NT2/D1 (cell line): Measurements from ENCODE around the gene CNOT9.
"Not testable (repeated sequence)": the region's sequence is repeated elsewhere in the genome, so short reads cannot be mapped to it uniquely, and the experiment has no call there.

Experiments
- DNase-seq: peaks from one replicate; pipeline ENCODE4 v3.0.0-alpha.2; 2011; ENCODE audit warnings: low read depth, low spot score
- H3K27me3 ChIP-seq: 2 replicates; pipeline ENCODE4 v1.6.0; 2011; ENCODE audit warnings: mild to moderate bottlenecking; ENCODE audit not compliant: insufficient read length, insufficient read depth
- H3K36me3 ChIP-seq: 2 replicates; pipeline ENCODE4 v1.6.1; 2011; ENCODE audit warnings: mild to moderate bottlenecking, low read length, mixed read lengths; ENCODE audit not compliant: insufficient read depth, insufficient read length
- H3K4me1 ChIP-seq: 2 replicates; pipeline ENCODE4 v1.5.1; 2011; ENCODE audit not compliant: insufficient read depth, insufficient read length
- H3K4me3 ChIP-seq: 2 replicates; pipeline ENCODE4 v1.5.1; 2011; ENCODE audit warnings: low read depth; ENCODE audit not compliant: insufficient read length
- H3K9ac ChIP-seq: 2 replicates; pipeline ENCODE4 v1.6.0; 2011; ENCODE audit warnings: low read depth; ENCODE audit not compliant: insufficient read length
- H3K9me3 ChIP-seq: 2 replicates; pipeline ENCODE4 v1.5.1; 2011; ENCODE audit warnings: mild to moderate bottlenecking, low read length; ENCODE audit not compliant: insufficient read depth
- SUZ12 ChIP-seq: IDR thresholded peaks from 2 replicates; pipeline ENCODE4 v1.6.1; 2011; ENCODE audit not compliant: insufficient read length, insufficient read depth; ENCODE audit errors: extremely low read depth
- YY1 ChIP-seq: IDR thresholded peaks from 2 replicates; pipeline ENCODE4 v1.6.1; 2011; ENCODE audit not compliant: insufficient read length, insufficient read depth
- ZNF274 ChIP-seq: IDR thresholded peaks from 2 replicates; pipeline ENCODE4 v1.6.1; 2011; ENCODE audit warnings: mild to moderate bottlenecking, low read depth, low read length

Gene CNOT9

GRCh38 chr2:218546012-218546411, 22.6 kb upstream of the CNOT9 start:
- TF ChIP-seq YY1 (no peak), SUZ12 (no peak), ZNF274 (no peak)
- H3K27me3 ChIP-seq: no peaks in the 10 kb centered on the region
- H3K9me3 ChIP-seq: no peaks in the 10 kb centered on the region
- no peak for DNase-seq
- no peak overlapping the region for H3K4me3 ChIP-seq
- no peak overlapping the region for H3K9ac ChIP-seq
- peaks cover 74% of the 10 kb centered on the region for H3K36me3 ChIP-seq
- no peaks in the 10 kb centered on the region for H3K4me1 ChIP-seq

- Histone ChIP-seq H3K27me3 (no peaks in the 10 kb centered on the region), H3K9me3 (no peaks in the 10 kb centered on the region), H3K4me1 (no peaks in the 10 kb centered on the region), H3K9ac (no peak overlapping the region), H3K4me3 (no peak overlapping the region), H3K36me3 (peaks cover 71% of the 10 kb centered on the region)
- TF ChIP-seq YY1 (no peak), ZNF274 (no peak), SUZ12 (no peak)
- DNase-seq: no peak
Observed at GRCh38 chr2:218547511-218547910, 21.1 kb upstream of the CNOT9 start.

GRCh38 chr2:218547978-218548377, 20.7 kb upstream of the CNOT9 start:
- H3K4me3 ChIP-seq: no peak overlapping the region
- no peaks in the 10 kb centered on the region for H3K4me1 ChIP-seq
- H3K9ac ChIP-seq: no peak overlapping the region
- no peaks in the 10 kb centered on the region for H3K9me3 ChIP-seq
- DNase-seq: no peak
- no peak for TF ChIP-seq ZNF274
- TF ChIP-seq YY1: no peak
- no peak for TF ChIP-seq SUZ12
- peaks cover 72% of the 10 kb centered on the region for H3K36me3 ChIP-seq
- no peaks in the 10 kb centered on the region for H3K27me3 ChIP-seq

- not testable (repeated sequence) for H3K27me3 ChIP-seq, H3K9me3 ChIP-seq, H3K4me3 ChIP-seq, DNase-seq, H3K9ac ChIP-seq, H3K4me1 ChIP-seq
- H3K36me3 ChIP-seq: peaks cover 64% of the 10 kb centered on the region
Observed at GRCh38 chr2:218554225-218554624, 14.4 kb upstream of the CNOT9 start.

GRCh38 chr2:218555527-218555926, 13.1 kb upstream of the CNOT9 start:
- DNase-seq: peak; percentile 58
- TF ChIP-seq YY1 (no peak), ZNF274 (no peak), SUZ12 (no peak)
- H3K36me3 ChIP-seq: peaks cover 72% of the 10 kb centered on the region
- no peaks in the 10 kb centered on the region for H3K9me3 ChIP-seq
- H3K4me3 ChIP-seq: no peak overlapping the region
- no peak overlapping the region for H3K9ac ChIP-seq
- no peaks in the 10 kb centered on the region for H3K27me3 ChIP-seq
- no peaks in the 10 kb centered on the region for H3K4me1 ChIP-seq

DNA sequence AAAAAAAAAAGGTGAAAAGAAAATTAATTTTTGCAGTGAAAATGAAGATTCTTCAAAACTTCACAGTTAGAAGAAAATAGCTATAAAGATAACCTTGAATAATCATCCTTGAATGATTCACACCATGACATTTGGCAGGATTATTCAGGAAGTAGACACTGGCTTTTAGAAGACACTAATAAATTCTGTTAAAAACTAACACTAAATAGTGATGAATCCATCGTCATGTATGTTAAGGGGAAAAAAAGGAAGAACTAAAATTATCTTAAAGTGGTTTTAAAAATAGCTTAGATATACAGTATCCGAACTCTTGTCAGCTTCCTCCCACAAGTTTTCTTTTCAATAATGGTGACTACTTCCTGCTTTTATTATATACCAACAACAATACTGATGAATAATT, 10.7 kb upstream of the CNOT9 start:
- no peaks in the 10 kb centered on the region for H3K27me3 ChIP-seq
- H3K4me3 ChIP-seq: no peak overlapping the region
- H3K9me3 ChIP-seq: no peaks in the 10 kb centered on the region
- TF ChIP-seq SUZ12: no peak
- TF ChIP-seq YY1: no peak
- no peak overlapping the region for H3K9ac ChIP-seq
- no peak for DNase-seq
- H3K36me3 ChIP-seq: peaks cover 66% of the 10 kb centered on the region
- H3K4me1 ChIP-seq: no peaks in the 10 kb centered on the region

GRCh38 chr2:218558986-218559385, 9.7 kb upstream of the CNOT9 start:
- TF ChIP-seq YY1 (no peak), SUZ12 (no peak), ZNF274 (no peak)
- no peak overlapping the region for H3K4me3 ChIP-seq
- peaks cover 62% of the 10 kb centered on the region for H3K36me3 ChIP-seq
- no peaks in the 10 kb centered on the region for H3K27me3 ChIP-seq
- DNase-seq: no peak
- no peak overlapping the region for H3K9ac ChIP-seq
- H3K9me3 ChIP-seq: no peaks in the 10 kb centered on the region
- H3K4me1 ChIP-seq: no peaks in the 10 kb centered on the region

DNA sequence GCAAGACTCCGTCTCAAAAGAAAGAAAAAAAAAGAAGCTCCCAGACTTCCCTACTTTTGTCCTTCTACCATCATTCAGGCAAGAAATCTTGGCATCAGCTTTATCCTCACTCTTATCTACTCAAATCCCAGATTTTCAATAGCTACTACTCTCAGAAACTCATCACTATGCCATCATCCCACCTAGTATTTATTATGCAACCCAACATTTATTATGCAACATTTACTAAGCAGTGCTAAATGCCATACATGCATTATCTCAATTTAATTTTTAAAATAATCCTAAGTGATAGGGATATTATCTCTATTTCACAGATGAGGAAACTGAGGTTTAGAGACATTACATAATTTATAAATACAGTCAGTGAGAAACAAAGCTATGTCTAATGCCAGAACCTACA, 4.6 kb upstream of the CNOT9 start:
- peaks cover 61% of the 10 kb centered on the region for H3K36me3 ChIP-seq
- H3K27me3 ChIP-seq: no peaks in the 10 kb centered on the region
- no peak overlapping the region for H3K9ac ChIP-seq
- TF ChIP-seq SUZ12: no peak
- TF ChIP-seq YY1: no peak
- no peak for TF ChIP-seq ZNF274
- no peaks in the 10 kb centered on the region for H3K9me3 ChIP-seq
- no peaks in the 10 kb centered on the region for H3K4me1 ChIP-seq
- DNase-seq: no peak
- H3K4me3 ChIP-seq: no peak overlapping the region
